DOHH2 (cell line): Measurements from ENCODE around the gene ARHGEF16.
A peak's percentile ranks its signal among the peaks of the same experiment; 100 is the strongest.

Source experiments
- H3F3A ChIP-seq: fragments of 200-600 bp; sonication (generic), shearing (Covaris generic); 2 replicates; pipeline ENCODE4 v1.6.0; 2016; ENCODE audit warnings: antibody characterized with exemption, mild to moderate bottlenecking; ENCODE audit not compliant: control insufficient read depth, insufficient read depth
- H3K27ac ChIP-seq: fragments of 200-600 bp; sonication (generic); 2 replicates; pipeline ENCODE4 v1.5.1; 2014; ENCODE audit warnings: low read depth, mild to moderate bottlenecking, low read length, moderate library complexity
- H3K27me3 ChIP-seq: fragments of 200-600 bp; sonication (generic); 2 replicates; pipeline ENCODE4 v1.6.1; 2014; ENCODE audit warnings: mild to moderate bottlenecking, low read length, mixed read lengths; ENCODE audit not compliant: control insufficient read depth
- H3K36me3 ChIP-seq: fragments of 200-600 bp; sonication (generic); 2 replicates; pipeline ENCODE4 v1.6.1; 2014; ENCODE audit warnings: mild to moderate bottlenecking, low read length, moderate library complexity, mixed read lengths; ENCODE audit not compliant: control insufficient read depth
- H3K4me1 ChIP-seq: fragments of 200-600 bp; sonication (generic); 2 replicates; pipeline ENCODE4 v1.6.1; 2014; ENCODE audit warnings: mild to moderate bottlenecking, low read length, mixed read lengths; ENCODE audit not compliant: control insufficient read depth
- H3K4me2 ChIP-seq: fragments of 200-600 bp; sonication (generic); 2 replicates; pipeline ENCODE4 v1.6.0; 2014; ENCODE audit warnings: mild to moderate bottlenecking, low read length, moderate library complexity
- H3K4me3 ChIP-seq: fragments of 200-600 bp; sonication (generic); 2 replicates; pipeline ENCODE4 v1.5.1; 2014; ENCODE audit warnings: mild to moderate bottlenecking, low read length, mixed read lengths
- H3K79me2 ChIP-seq: fragments of 200-600 bp; sonication (generic); 2 replicates; pipeline ENCODE4 v1.6.1; 2014; ENCODE audit warnings: mild to moderate bottlenecking, low read length, mixed read lengths; ENCODE audit not compliant: control insufficient read depth
- H3K9me2 ChIP-seq: fragments of 200-600 bp; sonication (generic); replicated peaks from 2 replicates; pipeline ENCODE4 v1.6.1; 2014; ENCODE audit warnings: mild to moderate bottlenecking, low read length, mixed read lengths; ENCODE audit not compliant: control insufficient read depth
- H3K9me3 ChIP-seq: fragments of 200-600 bp; sonication (generic); 2 replicates; pipeline ENCODE4 v1.6.1; 2014; ENCODE audit warnings: antibody characterized with exemption, low read length, mixed read lengths; ENCODE audit not compliant: control insufficient read depth, insufficient read depth
- H4K20me1 ChIP-seq: fragments of 200-600 bp; sonication (generic); 2 replicates; pipeline ENCODE4 v1.6.0; 2014; ENCODE audit warnings: low read depth, mild to moderate bottlenecking, antibody characterized with exemption, low read length, moderate library complexity; ENCODE audit not compliant: control insufficient read depth, insufficient read depth
- EZH2phosphoT487 ChIP-seq: fragments of 200-600 bp; sonication (generic); IDR thresholded peaks from 2 replicates; pipeline ENCODE4 v1.6.1; 2017; ENCODE audit warnings: borderline replicate concordance, mild to moderate bottlenecking, antibody characterized with exemption, low read length, moderate library complexity, mixed read lengths
- TF ChIP-seq, protein P1 (sequence below): fragments of 200-600 bp; sonication (generic); IDR thresholded peaks from one replicate; pipeline ENCODE4 v1.5.1; 2014; ENCODE audit warnings: antibody characterized with exemption, mild to moderate bottlenecking, low read depth, low read length; ENCODE audit not compliant: poor library complexity, severe bottlenecking

Gene ARHGEF16

DNA sequence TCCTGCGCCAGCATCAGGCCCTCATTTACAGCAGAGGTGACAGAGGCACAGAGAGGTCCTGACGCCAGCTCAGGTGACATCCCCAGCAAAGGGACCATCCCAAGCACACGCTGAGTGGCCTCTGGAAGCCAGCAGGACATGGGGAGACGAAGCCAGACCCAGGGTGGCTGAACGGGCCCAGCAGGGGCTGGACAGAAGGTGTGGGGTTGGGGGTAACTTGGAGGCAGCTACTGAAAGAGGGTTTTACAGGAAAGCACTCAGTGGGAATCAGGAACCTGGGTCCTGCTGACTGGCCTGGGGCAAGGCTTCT, 1.6 kb upstream of the ARHGEF16 start:
- Histone ChIP-seq H4K20me1 (0 out of 2 replicates have a peak, but pooled peaks cover 3% of the 10 kb centered on the region), H3K4me1 (peaks cover 11% of the 10 kb centered on the region; the same call in 1 of the 2 replicates), H3K4me2 (no peak overlapping the region), H3K27me3 (peaks cover 4% of the 10 kb centered on the region), H3K9me3 (0 out of 2 replicates have a peak, but pooled peaks cover 2% of the 10 kb centered on the region), H3F3A (no peaks in the 10 kb centered on the region), H3K36me3 (no peaks in the 10 kb centered on the region), H3K4me3 (no peak overlapping the region), H3K9me2 (no peaks in the 10 kb centered on the region), H3K79me2 (no peaks in the 10 kb centered on the region), H3K27ac (no peak overlapping the region)
- TF ChIP-seq, protein P1, sequence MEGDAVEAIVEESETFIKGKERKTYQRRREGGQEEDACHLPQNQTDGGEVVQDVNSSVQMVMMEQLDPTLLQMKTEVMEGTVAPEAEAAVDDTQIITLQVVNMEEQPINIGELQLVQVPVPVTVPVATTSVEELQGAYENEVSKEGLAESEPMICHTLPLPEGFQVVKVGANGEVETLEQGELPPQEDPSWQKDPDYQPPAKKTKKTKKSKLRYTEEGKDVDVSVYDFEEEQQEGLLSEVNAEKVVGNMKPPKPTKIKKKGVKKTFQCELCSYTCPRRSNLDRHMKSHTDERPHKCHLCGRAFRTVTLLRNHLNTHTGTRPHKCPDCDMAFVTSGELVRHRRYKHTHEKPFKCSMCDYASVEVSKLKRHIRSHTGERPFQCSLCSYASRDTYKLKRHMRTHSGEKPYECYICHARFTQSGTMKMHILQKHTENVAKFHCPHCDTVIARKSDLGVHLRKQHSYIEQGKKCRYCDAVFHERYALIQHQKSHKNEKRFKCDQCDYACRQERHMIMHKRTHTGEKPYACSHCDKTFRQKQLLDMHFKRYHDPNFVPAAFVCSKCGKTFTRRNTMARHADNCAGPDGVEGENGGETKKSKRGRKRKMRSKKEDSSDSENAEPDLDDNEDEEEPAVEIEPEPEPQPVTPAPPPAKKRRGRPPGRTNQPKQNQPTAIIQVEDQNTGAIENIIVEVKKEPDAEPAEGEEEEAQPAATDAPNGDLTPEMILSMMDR, result no peak
- TF ChIP-seq EZH2phosphoT487, result no peak

DNA sequence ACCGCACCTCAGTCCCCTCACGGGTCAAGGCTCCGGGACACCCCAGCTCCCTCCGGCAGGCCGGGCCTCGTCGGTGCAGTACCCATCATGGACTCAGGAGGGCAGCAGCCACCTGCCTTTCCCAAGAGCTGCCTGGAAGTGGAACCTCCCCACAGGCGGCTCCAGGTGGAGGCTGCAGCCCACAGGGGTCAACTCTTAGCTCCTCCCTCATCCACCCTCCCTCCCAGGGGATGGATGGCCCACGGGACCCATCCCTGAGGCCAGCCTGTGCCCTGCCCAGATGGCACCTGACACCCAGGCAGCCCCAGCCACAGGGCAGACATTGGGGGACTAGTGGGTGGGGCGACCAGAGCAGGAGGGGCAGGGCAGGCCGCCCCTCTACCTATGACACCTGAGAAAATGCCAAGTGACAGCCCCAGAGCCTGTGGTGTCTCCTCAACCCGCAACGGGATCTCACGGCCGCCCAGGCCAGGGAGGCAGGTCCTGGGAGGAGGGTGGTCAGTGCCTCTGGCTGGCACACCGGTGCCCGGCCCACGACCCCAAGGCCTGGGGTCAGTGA, 1.2 kb upstream of the ARHGEF16 start:
- Histone ChIP-seq H4K20me1 (0 out of 2 replicates have a peak, but pooled peaks cover 3% of the 10 kb centered on the region), H3K4me3 (no peak overlapping the region), H3K79me2 (no peaks in the 10 kb centered on the region), H3K9me3 (no peaks in the 10 kb centered on the region), H3K9me2 (no peaks in the 10 kb centered on the region), H3K36me3 (no peaks in the 10 kb centered on the region), H3K4me1 (peaks cover 11% of the 10 kb centered on the region; the same call in 1 of the 2 replicates), H3K27me3 (peaks cover 4% of the 10 kb centered on the region), H3F3A (no peaks in the 10 kb centered on the region), H3K4me2 (no peak overlapping the region), H3K27ac (no peak overlapping the region)
- no peak for TF ChIP-seq EZH2phosphoT487
- TF ChIP-seq, protein P1, result peak; percentile 90

DNA sequence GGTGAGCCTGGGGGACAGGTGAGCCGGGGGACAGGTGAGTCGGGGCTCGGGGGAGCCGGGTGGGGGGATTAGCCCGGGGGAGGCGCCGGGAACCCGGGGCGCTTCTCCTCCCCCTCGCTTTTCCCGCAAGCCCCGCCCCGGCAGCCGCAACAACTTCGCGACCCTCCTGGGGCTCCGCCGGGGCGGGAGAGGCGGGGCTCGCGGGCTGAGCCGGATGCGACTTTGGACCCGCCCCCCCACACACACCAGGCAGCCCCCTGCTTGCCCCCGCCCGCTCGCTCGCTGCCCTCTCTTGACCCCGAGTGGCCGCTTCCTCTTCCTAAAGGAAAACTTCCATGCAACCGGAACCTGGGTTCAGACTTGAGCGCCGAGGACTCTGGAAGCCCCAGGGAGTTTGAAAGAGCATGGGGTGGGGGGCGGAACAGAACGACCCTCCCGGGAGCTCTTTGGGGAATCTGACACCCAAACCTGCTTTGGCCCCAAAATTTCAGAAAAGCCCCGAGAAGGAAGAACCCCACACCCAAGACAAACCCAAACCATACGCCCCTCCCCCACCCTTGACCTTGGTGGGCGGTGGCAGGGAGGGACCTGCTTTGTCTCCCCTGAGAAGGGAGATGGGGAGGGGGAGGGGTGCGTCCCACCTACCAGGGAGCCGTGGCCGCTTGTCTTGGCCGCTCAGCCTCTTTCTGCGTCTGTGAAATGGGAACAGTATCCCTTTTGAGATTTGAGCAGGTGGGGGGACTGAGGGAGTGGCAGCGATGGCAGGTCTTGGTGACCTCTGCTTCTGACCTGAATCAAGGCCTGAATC, 550 bp downstream of the ARHGEF16 start:
- H3K36me3 ChIP-seq, result no peaks in the 10 kb centered on the region
- peak overlapping the region; percentile 49 for H3K4me3 ChIP-seq

More for the DNA sequence above, 550 bp downstream of the ARHGEF16 start:
- Histone ChIP-seq H3K4me1 (peaks cover 11% of the 10 kb centered on the region; the same call in 1 of the 2 replicates), H3K4me2 (peak overlapping the region; percentile 58), H3K9me2 (no peaks in the 10 kb centered on the region), H3K27me3 (peaks cover 4% of the 10 kb centered on the region), H3K79me2 (no peaks in the 10 kb centered on the region), H3F3A (no peaks in the 10 kb centered on the region), H3K27ac (no peak overlapping the region), H3K9me3 (no peaks in the 10 kb centered on the region), H4K20me1 (0 out of 2 replicates have a peak, but pooled peaks cover 3% of the 10 kb centered on the region)
- TF ChIP-seq, protein P1, result no peak
- no peak for TF ChIP-seq EZH2phosphoT487
